ENCODE measurements around the gene PPP1R13L. TPM values are rescaled to one million over a fixed set of nuclear protein-coding genes. Genes with fewer than 3 reads are reported as not detected.

The PPP1R13L gene
- total and polyA plus RNA-seq, 2 of the 8 experiments (the other 6 are each of a cell fraction or from before 2014, with no cell fraction given): 9.1 to 15.3 TPM

DNA sequence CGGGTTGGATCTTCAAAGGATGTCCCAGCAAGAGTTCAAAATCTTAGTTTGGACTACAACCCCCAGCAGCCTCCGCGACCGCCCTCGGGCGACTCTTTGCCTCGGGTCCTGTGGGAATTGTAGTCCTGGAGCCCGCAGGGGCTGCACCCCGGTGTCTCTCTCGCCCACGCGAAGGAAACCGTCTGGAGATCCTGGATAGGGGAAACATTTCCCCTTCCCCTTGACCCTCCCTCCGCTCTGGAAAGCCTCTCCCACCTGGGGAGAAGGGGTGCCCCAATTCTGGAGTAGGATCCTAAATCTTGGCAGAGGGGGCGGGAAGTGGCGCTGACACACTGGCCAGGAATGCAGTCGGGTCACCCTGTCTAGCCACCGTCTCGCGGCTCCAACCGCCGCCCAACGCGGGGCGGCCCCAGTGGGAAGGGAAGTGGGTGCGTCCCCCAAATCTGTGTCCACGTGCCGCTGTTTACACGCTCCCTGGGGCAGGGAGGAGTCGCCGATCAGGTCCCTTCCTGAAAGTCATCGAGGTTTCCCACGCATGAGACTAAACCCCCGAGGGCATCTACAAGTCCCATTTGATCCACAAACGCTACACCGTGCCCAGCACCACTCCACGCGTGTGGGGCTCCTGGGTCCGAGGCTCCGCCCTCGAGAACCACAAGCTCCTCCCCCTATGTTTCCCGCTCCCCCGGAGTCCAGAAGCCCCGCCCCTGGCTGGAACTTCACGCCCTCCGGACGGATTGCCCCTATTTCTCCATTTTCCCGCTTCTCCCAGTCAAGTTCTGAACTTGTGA lies 761 bp upstream of the PPP1R13L start (continued):
- TF ChIP-seq, protein P1, sequence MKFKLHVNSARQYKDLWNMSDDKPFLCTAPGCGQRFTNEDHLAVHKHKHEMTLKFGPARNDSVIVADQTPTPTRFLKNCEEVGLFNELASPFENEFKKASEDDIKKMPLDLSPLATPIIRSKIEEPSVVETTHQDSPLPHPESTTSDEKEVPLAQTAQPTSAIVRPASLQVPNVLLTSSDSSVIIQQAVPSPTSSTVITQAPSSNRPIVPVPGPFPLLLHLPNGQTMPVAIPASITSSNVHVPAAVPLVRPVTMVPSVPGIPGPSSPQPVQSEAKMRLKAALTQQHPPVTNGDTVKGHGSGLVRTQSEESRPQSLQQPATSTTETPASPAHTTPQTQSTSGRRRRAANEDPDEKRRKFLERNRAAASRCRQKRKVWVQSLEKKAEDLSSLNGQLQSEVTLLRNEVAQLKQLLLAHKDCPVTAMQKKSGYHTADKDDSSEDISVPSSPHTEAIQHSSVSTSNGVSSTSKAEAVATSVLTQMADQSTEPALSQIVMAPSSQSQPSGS (IDR thresholded peaks at IDR 0.05; ENCODE audit: low read length): no peak
- TF ChIP-seq CHD1 (IDR thresholded peaks at IDR 0.05; ENCODE audit: low read depth, low read length): no peak
- no peak for TF ChIP-seq KDM5A (IDR thresholded peaks at IDR 0.05; ENCODE audit: low read length)
- no peak for TF ChIP-seq TAF7 (optimal IDR thresholded peaks at IDR 0.05; ENCODE audit: borderline replicate concordance, low read depth, low read length)
- TF ChIP-seq GTF2F1 (IDR thresholded peaks at IDR 0.05; ENCODE audit: borderline replicate concordance, low read depth, low read length): no peak
- TF ChIP-seq TAF1 (IDR thresholded peaks at IDR 0.05; ENCODE audit: low read depth, low read length): no peak
- peak; percentile 87 for TF ChIP-seq BACH1 (IDR thresholded peaks at IDR 0.05; ENCODE audit: low read length)
- TF ChIP-seq, protein P2, sequence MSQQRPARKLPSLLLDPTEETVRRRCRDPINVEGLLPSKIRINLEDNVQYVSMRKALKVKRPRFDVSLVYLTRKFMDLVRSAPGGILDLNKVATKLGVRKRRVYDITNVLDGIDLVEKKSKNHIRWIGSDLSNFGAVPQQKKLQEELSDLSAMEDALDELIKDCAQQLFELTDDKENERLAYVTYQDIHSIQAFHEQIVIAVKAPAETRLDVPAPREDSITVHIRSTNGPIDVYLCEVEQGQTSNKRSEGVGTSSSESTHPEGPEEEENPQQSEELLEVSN (IDR thresholded peaks at IDR 0.05): peak; percentile 74
- no peak for TF ChIP-seq CBX8 (IDR thresholded peaks at IDR 0.05; ENCODE audit: borderline replicate concordance, low read depth, low read length)
- no peak for TF ChIP-seq CEBPB (IDR thresholded peaks at IDR 0.05; ENCODE audit: low read depth, low read length)
- TF ChIP-seq POLR2AphosphoS5 (IDR thresholded peaks at IDR 0.05; ENCODE audit: low read depth, low read length): no peak
